OCI-LY3 (cell line): ENCODE measurements around the gene UBA6.
A peak's percentile ranks its signal among the peaks of the same experiment; 100 is the strongest.

Experiments used
- H2AFZ ChIP-seq: fragments of 200-600, 300-600 bp; shearing (Covaris generic); 2 replicates; pipeline ENCODE4 v1.6.0; 2014; ENCODE audit warnings: antibody characterized with exemption, low read depth, low read length
- H3K27ac ChIP-seq: fragments of 200-600, 300-600 bp; sonication (generic); 2 replicates; pipeline ENCODE4 v1.5.1; 2014; ENCODE audit warnings: mild to moderate bottlenecking, low read length, moderate library complexity, mixed read lengths
- H3K27me3 ChIP-seq: fragments of 200-600, 300-600 bp; sonication (generic); 2 replicates; pipeline ENCODE4 v1.6.1; 2014; ENCODE audit warnings: low read depth, low read length, mixed read lengths
- H3K36me3 ChIP-seq: fragments of 200-600, 300-600 bp; sonication (generic); replicated peaks from 2 replicates; pipeline ENCODE3; 2014; ENCODE audit warnings: low read depth, low read length, mixed read lengths
- H3K4me1 ChIP-seq: fragments of 300-600, 200-600 bp; sonication (generic); 2 replicates; pipeline ENCODE4 v1.6.1; 2014; ENCODE audit warnings: low read length, mixed read lengths
- H3K4me2 ChIP-seq: fragments of 200-600, 300-600 bp; sonication (generic); 2 replicates; pipeline ENCODE4 v1.6.1; 2014; ENCODE audit warnings: low read length, mixed read lengths
- H3K4me3 ChIP-seq: fragments of 300-600, 200-600 bp; sonication (generic); 2 replicates; pipeline ENCODE4 v1.5.1; 2014; ENCODE audit warnings: antibody characterized with exemption, mild to moderate bottlenecking, low read length, moderate library complexity
- H3K79me2 ChIP-seq: fragments of 300-600, 200-600 bp; shearing (Covaris generic); 2 replicates; pipeline ENCODE4 v1.6.1; 2014; ENCODE audit warnings: mild to moderate bottlenecking, low read length, mixed read lengths
- H3K9ac ChIP-seq: fragments of 300-600, 200-600 bp; shearing (Covaris generic); 2 replicates; pipeline ENCODE4 v1.6.0; 2014; ENCODE audit warnings: mild to moderate bottlenecking, low read length, moderate library complexity
- H3K9me3 ChIP-seq: fragments of 200-600, 300-600 bp; shearing (Covaris generic); 2 replicates; pipeline ENCODE4 v1.6.1; 2014; ENCODE audit warnings: low read length, mixed read lengths; ENCODE audit not compliant: insufficient read depth
- H4K20me1 ChIP-seq: fragments of 200-600, 300-600 bp; sonication (generic); 2 replicates; pipeline ENCODE4 v1.6.1; 2016; ENCODE audit warnings: low read length, mixed read lengths; ENCODE audit not compliant: insufficient read depth
- CTCF ChIP-seq: fragments of 200-600, 300-600 bp; sonication (generic); IDR thresholded peaks from 2 replicates; pipeline ENCODE4 v1.5.1; 2014; ENCODE audit warnings: antibody characterized with exemption, low read length, low read depth
- EZH2phosphoT487 ChIP-seq: fragments of 200-600 bp; shearing (Covaris generic); IDR thresholded peaks from 2 replicates; pipeline ENCODE4 v1.6.1; 2018; ENCODE audit warnings: antibody characterized with exemption, mixed run types, low read depth

The UBA6 gene

GRCh38 chr4:67718848-67719247, 17.9 kb upstream of the UBA6 start:
- Histone ChIP-seq H3K4me2 (no peak overlapping the region), H3K79me2 (no peaks in the 10 kb centered on the region), H2AFZ (no peak overlapping the region), H3K9me3 (no peaks in the 10 kb centered on the region), H3K9ac (no peak overlapping the region), H4K20me1 (no peaks in the 10 kb centered on the region), H3K4me1 (no peaks in the 10 kb centered on the region), H3K4me3 (no peak overlapping the region), H3K36me3 (peaks cover 20% of the 10 kb centered on the region), H3K27me3 (no peaks in the 10 kb centered on the region), H3K27ac (no peak overlapping the region)
- no peak for TF ChIP-seq EZH2phosphoT487
- no peak for TF ChIP-seq CTCF

GRCh38 chr4:67717586-67717985, 16.6 kb upstream of the UBA6 start:
- no peaks in the 10 kb centered on the region for H3K9me3 ChIP-seq
- H3K27me3 ChIP-seq = no peaks in the 10 kb centered on the region
- H3K4me2 ChIP-seq = no peak overlapping the region
- no peaks in the 10 kb centered on the region for H3K79me2 ChIP-seq
- no peak overlapping the region for H3K27ac ChIP-seq
- H2AFZ ChIP-seq = no peak overlapping the region
- TF ChIP-seq EZH2phosphoT487 (no peak), CTCF (no peak)
- no peaks in the 10 kb centered on the region for H4K20me1 ChIP-seq
- H3K9ac ChIP-seq = no peak overlapping the region
- no peaks in the 10 kb centered on the region for H3K4me1 ChIP-seq
- H3K4me3 ChIP-seq = no peak overlapping the region
- H3K36me3 ChIP-seq = peaks cover 20% of the 10 kb centered on the region

- peak; percentile 13; the same call in 1 of the 2 replicates for TF ChIP-seq CTCF
- TF ChIP-seq EZH2phosphoT487 = no peak
- Histone ChIP-seq H2AFZ (no peak overlapping the region), H3K27ac (no peak overlapping the region), H3K27me3 (no peaks in the 10 kb centered on the region), H3K4me1 (no peaks in the 10 kb centered on the region), H4K20me1 (peaks cover 3% of the 10 kb centered on the region; the same call in 1 of the 2 replicates), H3K79me2 (peaks cover 3% of the 10 kb centered on the region; the same call in 1 of the 2 replicates), H3K4me2 (no peak overlapping the region), H3K9me3 (no peaks in the 10 kb centered on the region), H3K9ac (no peak overlapping the region), H3K36me3 (peaks cover 5% of the 10 kb centered on the region), H3K4me3 (no peak overlapping the region)
Measured at GRCh38 chr4:67714955-67715354, 14.0 kb upstream of the UBA6 start.

- no peak overlapping the region for H2AFZ ChIP-seq
Measured at GRCh38 chr4:67714248-67714583, 13.3 kb upstream of the UBA6 start.

More at GRCh38 chr4:67714248-67714583, 13.3 kb upstream of the UBA6 start:
- Histone ChIP-seq H3K27ac (no peak overlapping the region), H4K20me1 (peaks cover 3% of the 10 kb centered on the region; the same call in 1 of the 2 replicates), H3K27me3 (no peaks in the 10 kb centered on the region), H3K9me3 (no peaks in the 10 kb centered on the region), H3K9ac (no peak overlapping the region), H3K4me2 (no peak overlapping the region), H3K79me2 (peaks cover 7% of the 10 kb centered on the region), H3K36me3 (peaks cover 4% of the 10 kb centered on the region), H3K4me1 (no peaks in the 10 kb centered on the region), H3K4me3 (no peak overlapping the region)
- no peak for TF ChIP-seq EZH2phosphoT487
- TF ChIP-seq CTCF = no peak
